ENCODE measurements around the gene TRIM52.
"Not testable (repeated sequence)": the region's sequence is repeated elsewhere in the genome, so short reads cannot be mapped to it uniquely, and the experiment has no call there.

The TRIM52 gene

DNA sequence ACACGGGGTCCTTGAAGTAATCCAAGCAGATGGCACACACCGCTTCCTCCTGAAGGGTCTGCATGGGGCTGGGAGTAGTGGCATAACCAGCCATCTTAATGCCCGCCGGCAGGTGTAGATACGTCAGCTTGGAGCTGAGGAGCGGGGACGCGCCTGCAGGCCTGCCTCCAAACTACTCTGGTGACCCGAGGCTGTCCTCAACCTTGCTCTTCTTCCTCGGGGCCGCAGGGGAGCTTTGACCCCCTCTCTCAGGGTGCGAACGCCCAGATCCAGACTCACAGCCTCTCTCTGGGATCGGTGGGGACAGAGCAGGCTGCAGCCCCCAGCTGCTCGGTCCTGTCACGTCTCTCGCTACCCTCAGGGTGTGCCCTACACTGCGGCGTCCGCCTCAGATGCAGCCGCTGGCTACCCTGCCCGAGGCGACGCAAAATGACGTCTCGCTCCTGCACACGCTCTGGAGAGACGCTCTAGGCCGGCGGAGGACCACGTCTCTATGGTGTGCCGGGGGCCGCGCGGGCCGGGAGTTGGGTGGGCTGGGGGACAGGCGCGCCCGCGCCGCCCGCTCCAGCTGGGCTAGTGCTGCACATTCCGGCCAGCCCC is at the start of gene TRIM52:
TRIM52 (minus strand) TSS at position 424 of the 600 bp plus-strand sequence; CDS start at position 94, 330 bp downstream.
- peak; percentile 88 for DNase-seq (ENCODE audit: low spot score)

DNA sequence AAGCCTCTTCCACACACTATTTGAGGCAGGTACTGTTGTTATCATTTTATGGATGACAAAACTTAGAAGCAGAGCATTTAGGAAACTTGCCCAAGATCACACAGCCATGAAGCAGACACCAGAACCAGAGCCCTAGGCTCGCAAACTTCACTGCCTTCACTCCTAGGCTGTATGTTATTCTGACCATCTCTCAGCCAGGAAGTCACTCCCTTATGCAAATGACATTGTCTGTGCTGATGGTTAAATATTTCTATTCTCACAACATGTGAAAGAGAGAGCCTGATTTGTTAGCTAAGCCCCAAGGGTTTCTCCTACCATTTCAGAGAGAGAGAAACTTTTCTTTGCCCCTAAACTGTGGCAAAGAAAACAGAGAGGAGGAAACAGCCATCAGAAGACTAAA is 26.4 kb upstream of the TRIM52 start:
- not testable (repeated sequence) for DNase-seq (ENCODE audit: low spot score)

DNA sequence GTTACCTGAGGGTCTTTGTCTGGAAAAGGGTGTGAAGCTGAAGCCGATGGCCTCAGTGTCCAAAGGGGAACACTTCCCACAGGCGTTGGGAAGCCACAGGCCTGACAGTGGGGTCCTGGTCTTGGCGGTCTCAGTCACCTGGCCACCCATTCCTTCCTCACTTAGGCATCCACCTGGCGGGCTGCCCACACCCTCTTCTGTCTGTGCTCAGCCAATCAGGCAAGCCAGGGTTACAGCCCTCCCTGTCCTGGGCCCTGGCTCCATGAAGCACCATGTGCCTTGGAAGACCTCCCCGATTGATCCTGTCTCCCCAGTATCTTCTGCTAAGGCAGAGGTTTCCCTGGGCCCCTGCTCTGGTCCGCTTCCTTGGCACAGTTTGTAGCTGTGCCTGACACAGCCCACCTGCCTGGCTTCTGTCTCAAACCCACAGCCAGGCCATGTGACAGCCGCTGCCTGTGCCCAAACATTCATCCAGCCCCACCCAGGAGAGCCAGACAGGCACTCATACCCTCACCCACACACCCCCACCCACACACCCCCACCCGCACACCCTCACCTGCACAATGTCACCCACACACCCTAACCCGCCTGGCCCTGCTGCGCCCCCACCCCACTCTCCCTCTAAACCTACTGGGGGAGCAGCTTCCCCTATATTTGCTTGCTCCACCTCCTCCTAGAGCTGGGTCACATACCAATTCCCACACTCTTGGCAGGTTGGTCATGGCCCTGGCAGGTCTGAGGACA is 25.2 kb upstream of the TRIM52 start:
- DNase-seq (ENCODE audit: low spot score), result not testable (repeated sequence)

DNA sequence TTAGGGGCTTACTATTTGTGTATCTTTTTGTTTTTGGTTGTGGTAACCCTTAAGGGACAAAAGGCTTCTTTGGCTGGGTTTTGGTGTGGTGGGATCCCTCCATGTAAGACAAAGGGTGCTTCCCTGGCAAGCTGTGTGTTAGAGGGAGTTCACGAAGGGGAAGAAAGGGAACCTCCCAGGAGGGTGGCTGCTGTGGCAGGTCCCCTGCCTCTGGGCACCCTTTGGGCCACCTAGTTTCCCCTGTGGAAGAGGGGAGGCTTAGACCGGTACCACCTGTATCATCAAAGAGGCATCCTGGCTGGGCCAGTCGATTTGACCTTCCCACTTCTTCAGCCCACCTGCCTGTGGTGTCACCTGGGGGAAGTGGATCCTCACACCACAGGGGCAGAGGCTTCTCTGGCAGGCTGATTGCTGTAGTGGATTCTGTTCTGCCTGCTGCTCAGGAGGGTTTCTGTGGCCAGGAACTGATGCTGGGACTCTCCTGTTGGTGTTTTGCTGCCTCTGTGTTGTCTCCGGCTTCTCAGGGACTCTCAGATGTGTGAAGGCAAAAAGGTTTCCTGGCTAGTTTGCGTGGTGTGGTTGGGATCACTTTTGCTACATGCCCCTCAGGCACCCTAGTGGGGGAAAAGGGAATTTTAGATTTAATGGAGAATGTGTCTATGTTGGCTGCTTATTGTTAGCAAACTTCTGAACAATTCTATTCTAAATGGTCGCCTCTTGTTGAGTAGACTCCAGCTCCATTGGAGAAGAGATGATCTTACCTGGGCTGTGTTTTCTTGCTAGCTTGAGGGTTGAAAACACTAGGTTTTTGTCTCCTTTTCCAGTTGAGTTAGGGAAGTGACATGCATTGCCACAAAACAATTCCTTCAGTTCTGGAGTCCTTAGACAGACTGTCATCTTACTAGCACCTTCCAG is 23.2 kb upstream of the TRIM52 start:
- DNase-seq (ENCODE audit: low spot score), result not testable (repeated sequence)

DNA sequence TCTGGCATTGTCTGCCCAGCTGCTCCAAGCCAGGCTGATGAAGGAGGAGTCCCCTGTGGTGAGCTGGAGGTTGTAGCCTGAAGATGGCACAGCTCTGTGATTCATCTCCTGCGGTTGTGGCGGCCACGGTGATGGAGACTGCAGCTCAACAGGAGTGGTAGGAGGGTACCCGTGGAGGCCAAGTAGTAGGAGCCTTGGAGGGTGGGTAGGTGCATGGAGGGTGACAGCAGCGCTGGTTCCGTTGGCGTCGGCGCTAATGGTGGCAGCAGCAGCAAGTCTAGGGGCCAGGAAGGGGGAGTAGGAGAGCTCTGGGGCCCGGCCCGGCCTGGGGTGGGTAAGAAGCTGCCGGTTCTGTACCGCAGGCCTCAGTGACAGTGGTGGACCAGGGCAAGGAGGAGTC is 22.4 kb upstream of the TRIM52 start:
- DNase-seq (ENCODE audit: low spot score), result no peak

DNA sequence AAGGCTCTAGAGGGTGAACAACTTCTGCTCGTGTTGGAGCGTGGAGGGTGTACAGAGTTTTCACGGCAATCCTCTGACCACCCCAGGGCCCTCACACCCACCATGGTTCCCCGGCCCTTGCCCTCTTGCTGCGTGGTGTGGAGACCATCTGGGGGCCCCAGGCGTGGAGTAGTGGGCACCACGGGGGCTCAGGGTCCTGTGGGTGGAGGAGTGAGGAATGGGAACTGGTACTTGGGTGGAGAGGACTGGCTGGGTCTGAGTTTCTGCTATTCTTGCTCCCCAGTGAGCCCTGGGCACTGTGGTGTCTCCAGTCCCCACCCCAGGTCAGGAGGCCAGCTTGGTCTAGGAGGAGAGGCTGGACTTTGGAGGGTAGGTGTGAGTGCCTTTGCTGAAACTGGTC is 21.9 kb upstream of the TRIM52 start:
- no peak for DNase-seq (ENCODE audit: low spot score)

DNA sequence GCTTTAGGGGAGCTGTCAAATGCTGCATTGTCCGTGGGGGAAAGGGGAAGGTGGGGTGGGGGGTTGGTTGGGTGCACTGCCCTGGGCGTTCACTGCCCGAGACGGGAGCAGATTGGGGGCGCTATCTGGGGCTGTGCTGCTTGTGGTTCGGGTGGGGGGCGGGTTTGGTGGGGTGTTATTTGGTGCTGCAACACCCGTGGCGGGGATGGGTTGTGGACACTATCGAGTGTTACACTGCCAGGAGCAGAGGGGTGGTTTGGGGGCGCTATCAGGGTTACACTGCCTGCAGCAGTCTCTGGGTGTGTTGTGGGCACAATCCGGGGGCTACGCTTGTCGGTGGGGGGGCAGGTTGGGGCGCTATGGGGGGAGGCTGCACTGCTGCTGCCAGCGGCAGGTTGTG is 21.5 kb upstream of the TRIM52 start:
- not testable (repeated sequence) for DNase-seq (ENCODE audit: low spot score)

DNA sequence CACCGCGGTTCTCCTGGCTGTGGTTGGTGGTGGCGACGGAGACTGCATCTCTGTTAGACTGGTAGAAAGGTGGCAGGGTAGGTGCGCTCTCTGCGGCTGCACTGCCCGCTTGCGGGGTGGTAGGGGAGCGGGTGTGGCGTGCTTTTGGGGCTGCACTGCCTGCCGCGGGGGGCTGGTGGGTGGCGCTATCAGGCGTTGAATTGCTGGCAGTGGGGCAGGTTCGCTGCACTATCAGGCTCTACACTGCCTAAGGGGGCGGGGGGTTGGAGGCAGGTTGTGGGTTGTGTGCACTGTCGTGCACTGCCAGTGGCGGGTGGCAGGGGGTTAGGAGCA is 21.0 kb upstream of the TRIM52 start:
- no peak for DNase-seq (ENCODE audit: low spot score)

DNA sequence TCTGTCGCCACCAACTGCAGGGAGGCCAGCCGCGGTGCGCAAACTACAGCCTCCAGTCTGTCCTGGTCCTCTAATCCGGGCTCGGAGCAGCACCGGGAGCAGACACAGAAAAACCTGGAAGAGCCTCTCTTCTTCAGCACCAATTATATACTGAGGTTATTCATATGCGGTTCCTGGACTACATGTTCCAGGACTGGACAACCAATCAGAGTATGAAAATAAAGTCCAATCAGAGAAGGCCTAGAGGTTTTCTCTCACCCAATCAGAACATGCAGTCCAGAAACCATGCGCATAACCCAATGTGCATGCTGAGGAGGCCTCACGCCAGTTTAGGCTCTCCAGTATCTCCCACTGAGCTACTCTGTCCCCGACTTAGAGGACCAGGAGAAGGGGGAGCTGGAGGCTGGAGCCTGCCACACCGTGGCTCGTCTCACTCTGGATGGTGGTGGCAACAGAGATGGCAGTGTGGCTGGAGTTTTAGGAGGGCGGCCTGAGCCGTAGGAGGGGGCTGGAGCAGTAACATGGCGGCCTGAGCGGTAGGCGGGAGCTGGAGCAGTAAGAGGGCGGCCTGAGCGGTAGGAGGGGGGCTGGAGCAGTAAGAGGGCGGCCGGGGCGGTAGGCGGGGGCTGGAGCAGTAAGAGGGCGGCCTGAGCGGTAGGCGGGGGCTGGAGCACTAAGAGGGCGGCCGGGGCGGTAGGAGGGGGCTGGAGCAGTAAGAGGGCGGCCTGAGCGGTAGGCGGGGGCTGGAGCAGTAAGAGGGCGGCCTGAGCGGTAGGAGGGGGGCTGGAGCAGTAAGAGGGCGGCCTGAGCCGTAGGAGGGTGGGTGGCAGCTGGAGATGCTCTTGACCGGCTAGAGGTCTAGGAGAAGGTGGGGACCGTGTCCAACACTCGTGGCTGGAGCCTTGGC is 20.4 kb upstream of the TRIM52 start:
- DNase-seq (ENCODE audit: low spot score), result peak; percentile 89

DNA sequence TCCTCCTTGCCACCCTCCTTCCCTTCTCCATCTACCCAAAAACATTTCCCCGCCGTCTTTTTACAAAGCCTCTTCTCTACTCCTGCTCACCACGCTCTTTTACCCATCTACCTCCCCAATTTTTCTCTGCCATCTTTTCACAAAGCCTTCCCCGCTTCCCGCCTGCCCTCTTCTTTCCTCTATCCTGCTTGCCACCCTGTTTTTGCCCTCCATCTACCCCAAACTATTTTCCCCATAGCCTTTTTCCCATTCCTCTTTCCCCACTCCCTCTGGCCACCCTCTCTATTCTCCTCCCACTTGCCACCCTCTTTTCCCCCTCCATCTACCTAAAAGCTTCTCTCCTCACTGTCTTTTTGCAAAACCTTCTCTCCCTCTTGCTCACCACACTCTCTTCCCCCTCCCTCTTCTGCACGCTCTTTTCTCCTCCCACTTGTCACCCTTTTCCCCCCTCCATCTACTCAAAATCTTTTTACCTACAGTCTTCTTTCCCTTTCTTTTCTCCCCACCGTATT is 19.4 kb upstream of the TRIM52 start:
- no peak for DNase-seq (ENCODE audit: low spot score)

DNA sequence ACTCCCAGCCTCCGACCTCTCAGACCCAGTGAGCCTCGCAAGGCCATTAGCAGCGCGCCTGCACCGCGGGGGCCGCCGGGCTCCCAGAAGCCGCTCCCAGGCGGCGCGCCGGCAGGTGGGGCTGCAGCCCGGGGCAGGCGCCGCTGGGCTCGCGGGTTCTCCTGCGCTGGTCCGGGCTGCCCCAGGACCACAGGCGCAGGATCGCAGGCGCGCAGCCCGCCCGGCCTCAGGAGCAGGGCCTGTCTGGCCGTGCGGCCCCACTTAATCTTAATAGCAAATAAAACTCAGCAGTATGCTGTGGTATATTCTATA is 12.4 kb upstream of the TRIM52 start:
- not testable (repeated sequence) for DNase-seq (ENCODE audit: low spot score)

DNA sequence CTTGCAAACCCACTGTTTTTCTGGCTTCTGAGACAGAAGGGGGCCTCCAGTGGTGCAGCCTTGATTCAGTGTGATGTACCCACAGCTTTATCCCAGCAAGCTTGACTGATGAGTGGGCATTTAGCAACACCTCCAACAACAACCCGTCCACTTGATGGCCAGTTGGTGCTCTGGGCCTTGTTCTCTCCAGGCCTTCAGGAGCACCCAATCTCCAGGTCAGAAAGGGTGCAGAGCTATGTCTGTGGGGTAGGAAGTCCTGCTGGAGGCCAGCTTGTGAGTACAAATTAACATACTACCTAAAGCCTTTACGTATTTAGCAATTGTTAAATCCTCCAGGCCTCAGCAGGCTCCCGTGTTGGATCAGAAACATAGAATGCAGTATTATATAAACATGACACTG is 10.1 kb upstream of the TRIM52 start:
- DNase-seq (ENCODE audit: low spot score), result no peak

DNA sequence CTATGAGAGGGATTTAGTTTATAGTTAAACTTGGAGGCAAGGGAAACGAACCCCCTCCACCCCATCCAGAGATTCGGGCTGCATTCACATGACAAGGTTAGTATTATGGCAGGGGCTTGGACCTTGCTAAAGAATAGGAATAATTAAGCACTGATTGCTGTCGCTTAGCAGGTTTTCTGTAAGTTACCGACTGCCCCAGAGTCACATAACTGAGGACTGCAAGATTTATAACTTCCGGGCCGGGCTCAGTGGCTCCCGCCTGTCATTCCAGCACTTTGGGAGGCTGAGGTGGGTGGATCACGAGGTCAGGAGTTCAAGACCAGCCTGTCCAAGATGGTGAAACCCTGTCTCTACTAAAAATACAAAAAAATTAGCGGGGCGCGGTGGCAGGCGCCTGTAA is 7.0 kb upstream of the TRIM52 start:
- DNase-seq (ENCODE audit: low spot score), result not testable (repeated sequence)

DNA sequence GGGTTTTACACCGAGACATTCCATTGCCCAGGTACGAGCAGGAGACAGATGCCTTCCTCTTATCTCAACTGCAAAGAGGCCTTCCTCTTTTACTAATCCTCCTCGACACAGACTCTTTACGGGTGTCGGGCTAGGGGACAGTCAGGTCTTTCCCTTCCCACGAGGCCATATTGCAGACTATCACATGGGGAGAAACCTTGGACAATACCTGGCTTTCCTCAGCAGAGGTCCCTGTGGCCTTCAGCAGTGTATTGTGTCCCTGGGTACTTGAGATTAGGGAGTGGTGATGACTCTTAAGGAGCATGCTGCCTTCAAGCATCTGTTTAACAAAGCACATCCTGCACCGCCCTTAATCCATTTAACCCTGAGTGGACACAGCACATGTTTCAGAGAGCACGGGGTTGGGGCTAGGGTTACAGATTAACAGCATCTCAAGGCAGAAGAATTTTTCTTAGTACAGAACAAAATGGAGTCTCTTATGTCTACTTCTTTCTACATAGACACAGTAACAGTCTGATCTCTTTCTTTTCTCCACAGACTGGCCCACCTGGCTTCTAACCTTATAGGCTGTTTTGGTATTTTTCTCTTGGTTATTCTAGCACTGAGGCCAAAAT is 6.5 kb upstream of the TRIM52 start:
- DNase-seq (ENCODE audit: low spot score), result not testable (repeated sequence)

DNA sequence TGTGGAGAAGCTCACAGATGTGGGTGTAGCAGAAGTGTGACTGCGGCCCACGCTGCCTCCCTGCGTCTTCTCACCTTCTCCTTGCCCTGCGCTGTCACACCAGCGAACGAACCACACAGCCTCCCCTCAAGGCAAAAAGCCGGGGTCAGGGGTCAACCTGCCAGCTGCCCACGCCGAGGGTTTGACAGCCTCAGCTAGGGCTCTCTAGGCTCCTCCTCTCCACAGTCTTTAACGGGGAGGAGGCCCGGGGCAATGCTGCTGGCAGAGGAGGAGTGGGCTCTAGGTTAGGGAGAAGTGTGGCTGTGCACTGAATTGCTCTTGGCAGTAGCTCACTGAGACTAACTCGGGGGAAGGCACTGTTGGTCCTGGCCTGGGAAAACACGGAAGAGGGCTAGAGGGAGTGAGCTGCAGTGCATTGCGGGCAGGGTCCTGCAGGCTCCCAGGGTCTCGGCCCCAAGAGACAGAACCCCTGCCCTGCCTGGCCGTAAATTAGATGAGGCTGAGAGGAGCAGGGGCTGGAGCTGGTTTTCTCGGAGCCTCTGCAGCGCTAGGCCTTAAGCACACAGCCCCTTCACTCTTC is 4.2 kb upstream of the TRIM52 start:
- no peak for DNase-seq (ENCODE audit: low spot score)

DNA sequence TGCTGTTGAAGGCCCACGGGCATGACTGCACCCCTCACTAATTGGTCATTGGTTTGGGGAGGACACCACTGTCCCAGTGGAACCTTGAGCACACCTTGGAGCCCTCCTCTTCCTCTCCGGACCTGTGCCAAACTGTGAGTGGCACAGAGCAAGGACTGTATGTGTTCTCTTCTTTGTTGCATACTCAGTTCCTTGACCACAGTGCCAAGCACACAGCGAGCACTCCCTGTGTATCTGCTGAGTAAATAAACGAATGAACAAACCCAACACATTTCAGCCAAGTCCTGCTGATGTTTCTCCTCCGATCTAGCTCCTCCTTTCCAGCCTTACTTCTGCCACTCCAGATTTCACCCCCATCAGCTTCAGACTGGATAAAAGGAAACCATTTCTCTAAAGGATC is 2.7 kb upstream of the TRIM52 start:
- DNase-seq (ENCODE audit: low spot score), result no peak

DNA sequence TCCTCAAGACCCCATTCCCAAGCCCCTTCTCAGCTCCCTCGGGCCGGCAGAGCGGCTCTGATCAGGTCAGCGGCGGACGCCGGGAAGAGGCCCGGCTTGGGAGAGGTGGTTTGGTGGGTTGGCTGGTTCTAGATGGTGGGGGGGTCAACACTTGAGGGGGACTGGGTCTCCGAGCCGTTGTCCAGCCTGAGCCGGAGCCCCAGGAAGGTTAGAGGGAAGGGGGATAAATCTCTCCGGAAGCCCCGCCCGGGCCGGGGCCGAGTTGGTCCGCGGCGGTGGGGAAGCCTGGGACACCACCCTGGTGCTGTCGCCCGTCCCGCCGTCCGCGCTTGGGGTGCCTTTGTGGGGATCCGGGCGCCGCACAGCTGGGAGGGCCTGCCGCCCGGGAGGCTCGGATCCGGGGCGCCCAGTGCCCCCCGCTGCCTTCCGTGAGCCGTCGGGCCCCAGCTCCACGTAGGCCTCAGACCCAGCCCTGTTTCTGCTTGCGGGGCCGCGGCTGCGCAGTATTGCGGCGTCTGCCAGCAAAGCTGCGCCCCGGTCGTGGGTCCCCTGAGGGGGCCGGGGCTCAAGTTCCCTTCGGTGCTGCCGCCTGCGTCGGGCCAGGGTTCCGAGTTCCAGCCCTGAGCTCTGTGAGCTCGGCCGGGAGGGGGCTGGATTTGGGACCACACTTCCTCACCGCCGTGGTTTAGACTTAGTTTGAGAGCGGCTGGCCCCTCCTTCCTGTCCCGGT is 542 bp upstream of the TRIM52 start:
- peak; percentile 64 for DNase-seq (ENCODE audit: low spot score)

DNA sequence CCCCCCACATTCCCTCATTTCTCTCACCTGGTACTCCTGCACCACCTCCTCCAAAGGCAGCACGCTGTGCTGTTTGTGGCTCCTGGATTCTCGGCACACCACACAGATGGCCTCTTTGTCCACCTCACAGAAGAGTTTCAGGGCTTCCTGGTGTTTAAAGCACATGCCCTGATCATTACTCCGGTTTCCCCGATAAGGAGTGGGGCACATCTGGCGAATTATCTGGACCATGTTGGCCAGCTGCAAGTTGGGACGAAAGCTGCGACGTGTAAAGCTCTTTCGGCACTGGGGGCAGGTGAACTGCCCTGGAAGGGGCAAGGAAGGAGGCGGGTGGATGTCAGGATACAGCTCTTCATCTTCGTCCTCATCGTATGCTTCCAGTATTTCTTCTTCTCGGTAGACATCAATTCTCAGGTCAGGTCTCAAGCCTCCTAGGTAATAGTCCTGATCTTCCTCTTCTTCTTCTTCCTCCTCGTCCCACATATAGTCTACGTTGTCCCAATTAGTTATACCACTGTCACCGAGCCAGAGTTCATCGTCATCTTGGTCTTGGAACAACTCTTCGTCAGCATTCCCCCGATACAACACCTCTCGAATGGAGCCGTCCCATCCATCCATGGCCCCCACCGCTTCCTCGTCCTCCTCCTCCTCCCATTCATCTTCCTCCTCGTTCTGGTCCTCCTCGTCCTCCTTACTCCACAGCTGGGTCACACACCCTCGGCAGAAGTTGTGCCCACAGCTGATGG is 796 bp downstream of the TRIM52 start:
- no peak for DNase-seq (ENCODE audit: low spot score)

DNA sequence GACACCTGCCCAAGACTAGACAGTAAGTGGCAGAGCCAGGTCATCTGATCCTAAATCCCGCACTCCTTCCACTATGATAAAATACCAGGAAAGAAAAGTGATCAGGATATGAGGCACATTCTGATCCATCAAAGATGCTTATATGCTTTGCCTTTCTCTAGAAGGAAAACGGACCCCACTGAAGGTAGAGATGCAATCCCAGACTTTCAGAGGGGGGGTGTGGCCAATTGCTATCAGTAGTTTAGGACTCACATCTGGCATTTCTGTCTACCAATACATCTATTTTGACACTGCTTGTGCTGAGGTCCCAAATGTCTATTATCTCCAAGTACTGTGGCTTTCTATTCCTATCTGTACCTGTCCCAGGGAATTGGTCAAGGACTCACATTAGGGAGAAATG is 1.7 kb downstream of the TRIM52 start:
- no peak for DNase-seq (ENCODE audit: low spot score)

DNA sequence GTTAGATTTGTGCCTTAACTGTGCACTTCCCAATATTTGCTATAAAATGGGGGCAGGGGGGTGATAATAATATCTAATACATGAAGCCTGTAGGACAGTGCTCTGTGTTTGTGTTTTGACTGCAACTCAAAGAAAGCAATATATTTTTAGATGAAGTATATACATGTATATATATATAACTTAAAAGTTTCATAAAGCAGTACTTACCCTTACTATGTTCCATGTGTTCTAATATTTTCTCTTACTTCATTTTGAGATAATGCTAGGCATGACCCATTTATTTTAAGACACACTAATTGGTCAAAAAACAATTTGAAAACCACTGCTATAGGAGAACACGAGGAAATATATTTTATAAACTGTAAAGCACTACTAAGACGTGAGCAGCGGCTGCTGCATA is 2.4 kb downstream of the TRIM52 start:
- DNase-seq (ENCODE audit: low spot score), result no peak

All from HuH-7 (cell line).